Hepatocyte (in vitro differentiated cells): ENCODE data around the gene ITPR2.

Experiments used
- EZH2 ChIP-seq: fragments of 200-600 bp; sonication (generic); IDR thresholded peaks from 2 replicates; pipeline ENCODE4 v1.6.1; 2016; ENCODE audit warnings: antibody characterized with exemption, mild to moderate bottlenecking, borderline replicate concordance
- EZH2phosphoT487 ChIP-seq: fragments of 200-600 bp; sonication (generic); IDR thresholded peaks from one replicate; pipeline ENCODE4 v1.6.1; 2018; ENCODE audit warnings: antibody characterized with exemption, mild to moderate bottlenecking, low read depth, moderate library complexity; ENCODE audit not compliant: unreplicated experiment, severe bottlenecking
- TF ChIP-seq, protein P1 (sequence below): fragments of 200-600 bp; sonication (generic); IDR thresholded peaks from 2 replicates; pipeline ENCODE4 v1.5.1; 2016; ENCODE audit warnings: antibody characterized with exemption, mild to moderate bottlenecking; ENCODE audit not compliant: poor library complexity

DNA sequence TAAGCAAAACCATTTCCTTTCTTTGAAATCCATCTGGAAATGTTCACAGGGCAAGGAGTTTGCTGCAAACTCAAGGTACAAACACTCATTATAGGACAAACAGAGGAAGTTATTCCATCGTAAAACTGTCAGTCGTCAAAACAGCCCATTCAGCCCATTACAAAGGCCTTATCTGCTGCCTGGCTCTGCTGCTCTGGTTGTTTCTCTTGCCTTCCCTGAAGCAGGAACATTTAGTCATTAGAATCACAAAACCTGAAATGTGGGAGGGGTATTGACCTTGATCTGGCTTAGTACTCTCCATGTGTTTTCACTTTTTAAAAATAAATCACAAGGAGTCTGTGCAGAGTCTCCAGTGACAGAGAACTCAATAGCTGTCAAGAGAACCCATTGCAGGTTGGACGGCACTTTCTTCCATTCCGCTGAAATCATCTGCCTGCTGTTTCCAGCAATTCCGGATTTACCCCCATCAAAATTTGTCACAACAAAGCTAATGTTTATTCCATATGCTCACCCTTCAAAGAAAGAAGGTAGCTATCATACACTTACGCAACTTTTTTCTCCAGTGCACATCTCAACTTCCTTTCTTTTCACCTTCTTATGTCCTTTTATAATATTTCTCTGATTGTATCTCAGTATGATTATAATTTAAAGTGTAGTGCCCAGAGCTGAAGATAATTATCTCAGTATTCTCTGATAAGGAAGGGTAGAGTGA lies 24.6 kb upstream of the ITPR2 start:
- TF ChIP-seq EZH2: no peak
- TF ChIP-seq, protein P1, sequence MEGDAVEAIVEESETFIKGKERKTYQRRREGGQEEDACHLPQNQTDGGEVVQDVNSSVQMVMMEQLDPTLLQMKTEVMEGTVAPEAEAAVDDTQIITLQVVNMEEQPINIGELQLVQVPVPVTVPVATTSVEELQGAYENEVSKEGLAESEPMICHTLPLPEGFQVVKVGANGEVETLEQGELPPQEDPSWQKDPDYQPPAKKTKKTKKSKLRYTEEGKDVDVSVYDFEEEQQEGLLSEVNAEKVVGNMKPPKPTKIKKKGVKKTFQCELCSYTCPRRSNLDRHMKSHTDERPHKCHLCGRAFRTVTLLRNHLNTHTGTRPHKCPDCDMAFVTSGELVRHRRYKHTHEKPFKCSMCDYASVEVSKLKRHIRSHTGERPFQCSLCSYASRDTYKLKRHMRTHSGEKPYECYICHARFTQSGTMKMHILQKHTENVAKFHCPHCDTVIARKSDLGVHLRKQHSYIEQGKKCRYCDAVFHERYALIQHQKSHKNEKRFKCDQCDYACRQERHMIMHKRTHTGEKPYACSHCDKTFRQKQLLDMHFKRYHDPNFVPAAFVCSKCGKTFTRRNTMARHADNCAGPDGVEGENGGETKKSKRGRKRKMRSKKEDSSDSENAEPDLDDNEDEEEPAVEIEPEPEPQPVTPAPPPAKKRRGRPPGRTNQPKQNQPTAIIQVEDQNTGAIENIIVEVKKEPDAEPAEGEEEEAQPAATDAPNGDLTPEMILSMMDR: no peak
- TF ChIP-seq EZH2phosphoT487: no peak
